Neural progenitor cell (in vitro differentiated cells): ENCODE results near the gene NEK10.

Experiments
- EZH2phosphoT487 ChIP-seq: fragments of 200-600 bp; sonication (generic); IDR thresholded peaks from 2 replicates; pipeline ENCODE4 v1.6.1; 2017; ENCODE audit warnings: antibody characterized with exemption
- TF ChIP-seq, protein P1 (sequence below): fragments of 200-600 bp; sonication (generic); IDR thresholded peaks from 2 replicates; pipeline ENCODE4 v1.5.1; 2017; ENCODE audit warnings: antibody characterized with exemption, mild to moderate bottlenecking

- TF ChIP-seq, protein P1, sequence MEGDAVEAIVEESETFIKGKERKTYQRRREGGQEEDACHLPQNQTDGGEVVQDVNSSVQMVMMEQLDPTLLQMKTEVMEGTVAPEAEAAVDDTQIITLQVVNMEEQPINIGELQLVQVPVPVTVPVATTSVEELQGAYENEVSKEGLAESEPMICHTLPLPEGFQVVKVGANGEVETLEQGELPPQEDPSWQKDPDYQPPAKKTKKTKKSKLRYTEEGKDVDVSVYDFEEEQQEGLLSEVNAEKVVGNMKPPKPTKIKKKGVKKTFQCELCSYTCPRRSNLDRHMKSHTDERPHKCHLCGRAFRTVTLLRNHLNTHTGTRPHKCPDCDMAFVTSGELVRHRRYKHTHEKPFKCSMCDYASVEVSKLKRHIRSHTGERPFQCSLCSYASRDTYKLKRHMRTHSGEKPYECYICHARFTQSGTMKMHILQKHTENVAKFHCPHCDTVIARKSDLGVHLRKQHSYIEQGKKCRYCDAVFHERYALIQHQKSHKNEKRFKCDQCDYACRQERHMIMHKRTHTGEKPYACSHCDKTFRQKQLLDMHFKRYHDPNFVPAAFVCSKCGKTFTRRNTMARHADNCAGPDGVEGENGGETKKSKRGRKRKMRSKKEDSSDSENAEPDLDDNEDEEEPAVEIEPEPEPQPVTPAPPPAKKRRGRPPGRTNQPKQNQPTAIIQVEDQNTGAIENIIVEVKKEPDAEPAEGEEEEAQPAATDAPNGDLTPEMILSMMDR, result no peak
- no peak for TF ChIP-seq EZH2phosphoT487
Measured at GRCh38 chr3:27333843-27334242, 35.3 kb downstream of the NEK10 start.
